GM21723 (cell line): ENCODE measurements around the gene SMAD9.

Source experiments
- ATAC-seq: cut with Tn5 transposase; IDR thresholded peaks from one replicate; pipeline ENCODE4 v1.9.1; 2021; ENCODE audit warnings: mild to moderate bottlenecking, moderate library complexity; ENCODE audit not compliant: unreplicated experiment

SMAD9 gene

GRCh38 chr13:36820222-36820621, 99.8 kb downstream of the SMAD9 start:
- ATAC-seq: peak; percentile 69

GRCh38 chr13:36819739-36820090, 100.3 kb downstream of the SMAD9 start:
- ATAC-seq: peak; percentile 23

GRCh38 chr13:36818804-36819738, 101.0 kb downstream of the SMAD9 start, which contains the start of gene RFXAP:
Gene RFXAP, plus strand, starts transcription at chr13:36819222. Its CDS starts 136 bp downstream, at chr13:36819358.
- ATAC-seq: peak; percentile 80

- no peak for ATAC-seq
Measured at GRCh38 chr13:36817996-36818803, 101.8 kb downstream of the SMAD9 start.

- no peak for ATAC-seq
Measured at GRCh38 chr13:36815062-36815461, 105.0 kb downstream of the SMAD9 start.

GRCh38 chr13:36814465-36814864, 105.6 kb downstream of the SMAD9 start:
- no peak for ATAC-seq

- no peak for ATAC-seq
Measured at GRCh38 chr13:36813225-36813624, 106.8 kb downstream of the SMAD9 start.

- ATAC-seq: no peak
Measured at GRCh38 chr13:36807616-36808015, 112.4 kb downstream of the SMAD9 start.

GRCh38 chr13:36806102-36806501, 113.9 kb downstream of the SMAD9 start:
- no peak for ATAC-seq

- ATAC-seq: no peak
Measured at GRCh38 chr13:36804588-36804987, 115.5 kb downstream of the SMAD9 start.

GRCh38 chr13:36801035-36801434, 119.0 kb downstream of the SMAD9 start:
- no peak for ATAC-seq

- ATAC-seq: no peak
Measured at GRCh38 chr13:36796052-36796451, 124.0 kb downstream of the SMAD9 start.

GRCh38 chr13:36795463-36795862, 124.6 kb downstream of the SMAD9 start:
- ATAC-seq: no peak
